Hepatocyte (in vitro differentiated cells): ENCODE measurements around the gene MYO5C. TPM values are rescaled to one million over a fixed set of nuclear protein-coding genes. Genes with fewer than 3 reads are reported as not detected.

Experiments
- DNase-seq: peaks from one replicate; pipeline ENCODE4 v3.0.0-alpha.2; 2016; ENCODE audit warnings: low spot score
- H2AFZ ChIP-seq: fragments of 200-600 bp; sonication (generic); 2 replicates; pipeline ENCODE4 v1.6.0; 2016; ENCODE audit warnings: antibody characterized with exemption, mild to moderate bottlenecking
- H3K27ac ChIP-seq: fragments of 200-600 bp; sonication (generic); 2 replicates; pipeline ENCODE4 v1.5.1; 2016; ENCODE audit warnings: mild to moderate bottlenecking
- H3K27me3 ChIP-seq: fragments of 200-600 bp; sonication (generic); 2 replicates; pipeline ENCODE4 v1.6.1; 2016
- H3K36me3 ChIP-seq: fragments of 200-600 bp; sonication (generic); replicated peaks from 2 replicates; pipeline ENCODE4 v1.5.1; 2016; ENCODE audit warnings: low read depth; ENCODE audit not compliant: insufficient read depth
- H3K4me1 ChIP-seq: fragments of 200-600 bp; sonication (generic); 2 replicates; pipeline ENCODE4 v1.5.1; 2016; ENCODE audit warnings: mild to moderate bottlenecking, moderate library complexity; ENCODE audit not compliant: insufficient read depth
- H3K4me2 ChIP-seq: fragments of 200-600 bp; sonication (generic); 2 replicates; pipeline ENCODE4 v1.6.0; 2016
- H3K4me3 ChIP-seq: fragments of 200-600 bp; sonication (generic); 2 replicates; pipeline ENCODE4 v1.5.1; 2016; ENCODE audit warnings: mild to moderate bottlenecking
- H3K79me2 ChIP-seq: fragments of 200-600 bp; sonication (generic); 2 replicates; pipeline ENCODE4 v1.6.0; 2017; ENCODE audit warnings: mild to moderate bottlenecking
- H3K9me2 ChIP-seq: fragments of 200-600 bp; sonication (generic); replicated peaks from 2 replicates; pipeline ENCODE4 v1.6.0; 2017; ENCODE audit warnings: mild to moderate bottlenecking; ENCODE audit not compliant: insufficient read depth
- H3K9me3 ChIP-seq: fragments of 200-600 bp; sonication (generic); 2 replicates; pipeline ENCODE4 v1.5.1; 2016; ENCODE audit warnings: low read depth, mild to moderate bottlenecking
- H4K20me1 ChIP-seq: fragments of 200-600 bp; sonication (generic); 2 replicates; pipeline ENCODE4 v1.6.0; 2016; ENCODE audit warnings: mild to moderate bottlenecking; ENCODE audit not compliant: insufficient read depth, poor library complexity, severe bottlenecking
- EZH2 ChIP-seq: fragments of 200-600 bp; sonication (generic); IDR thresholded peaks from 2 replicates; pipeline ENCODE4 v1.6.1; 2016; ENCODE audit warnings: antibody characterized with exemption, mild to moderate bottlenecking, borderline replicate concordance
- EZH2phosphoT487 ChIP-seq: fragments of 200-600 bp; sonication (generic); IDR thresholded peaks from one replicate; pipeline ENCODE4 v1.6.1; 2018; ENCODE audit warnings: antibody characterized with exemption, mild to moderate bottlenecking, low read depth, moderate library complexity; ENCODE audit not compliant: unreplicated experiment, severe bottlenecking
- WGBS: methylation state at CpG from one replicate; pipeline ENCODE4 v1.1.6; 2016; ENCODE audit warnings: low lambda C conversion rate; ENCODE audit errors: missing lambda C conversion rate; 5-methylcytosine and 5-hydroxymethylcytosine counted together
- polyA plus RNA-seq: library from polyadenylated mRNA; unstranded; fragments of >200 nt; fragmentation: Nextera tagmentation; extraction: Ambion mirVana; gene quantifications from 2 replicates; pipeline ENCODE4 v1.2.1, GENCODE V29; 2016
- total RNA-seq: library from RNA; depleted of rRNA; stranded (reverse); fragments of >200 nt; gene quantifications from 2 replicates; pipeline ENCODE4 v1.2.3, GENCODE V29; 2014
- TF ChIP-seq, protein P1 (sequence below): fragments of 200-600 bp; sonication (generic); IDR thresholded peaks from 2 replicates; pipeline ENCODE4 v1.5.1; 2016; ENCODE audit warnings: antibody characterized with exemption, mild to moderate bottlenecking; ENCODE audit not compliant: poor library complexity

The MYO5C gene
- total and polyA plus RNA-seq, 2 experiments from 2014 or later: 10.2 to 18.2 TPM

DNA sequence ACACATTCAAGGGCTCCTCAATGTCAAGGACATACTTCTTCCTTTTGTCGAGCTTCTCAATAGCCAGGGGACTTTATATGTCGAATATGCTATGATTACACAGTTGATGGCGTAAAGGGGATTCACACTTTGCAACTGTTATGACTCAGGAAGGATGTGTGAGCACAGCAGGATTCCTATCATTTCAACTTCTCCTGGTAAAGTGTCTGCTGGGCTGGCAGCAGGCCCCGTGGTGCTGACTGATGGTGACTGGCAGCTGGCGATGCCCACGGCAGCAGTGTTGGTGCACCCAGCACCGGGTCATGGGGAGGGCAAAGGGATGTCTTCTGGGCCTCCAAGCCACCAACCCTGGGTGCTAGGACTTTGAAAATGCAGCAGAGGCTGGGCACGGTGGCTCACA lies 59.6 kb downstream of the MYO5C start:
- Histone ChIP-seq H3K4me3 (no peak overlapping the region), H3K9me2 (no peaks in the 10 kb centered on the region), H2AFZ (no peak overlapping the region), H3K4me1 (no peaks in the 10 kb centered on the region), H3K27ac (no peak overlapping the region), H3K4me2 (no peak overlapping the region), H4K20me1 (no peaks in the 10 kb centered on the region), H3K79me2 (no peaks in the 10 kb centered on the region), H3K9me3 (no peaks in the 10 kb centered on the region), H3K27me3 (no peaks in the 10 kb centered on the region), H3K36me3 (no peaks in the 10 kb centered on the region)
- DNase-seq: no peak
- 92% methylated on average over 8 of the region's 8 CpGs for WGBS
- no peak for TF ChIP-seq EZH2

DNA sequence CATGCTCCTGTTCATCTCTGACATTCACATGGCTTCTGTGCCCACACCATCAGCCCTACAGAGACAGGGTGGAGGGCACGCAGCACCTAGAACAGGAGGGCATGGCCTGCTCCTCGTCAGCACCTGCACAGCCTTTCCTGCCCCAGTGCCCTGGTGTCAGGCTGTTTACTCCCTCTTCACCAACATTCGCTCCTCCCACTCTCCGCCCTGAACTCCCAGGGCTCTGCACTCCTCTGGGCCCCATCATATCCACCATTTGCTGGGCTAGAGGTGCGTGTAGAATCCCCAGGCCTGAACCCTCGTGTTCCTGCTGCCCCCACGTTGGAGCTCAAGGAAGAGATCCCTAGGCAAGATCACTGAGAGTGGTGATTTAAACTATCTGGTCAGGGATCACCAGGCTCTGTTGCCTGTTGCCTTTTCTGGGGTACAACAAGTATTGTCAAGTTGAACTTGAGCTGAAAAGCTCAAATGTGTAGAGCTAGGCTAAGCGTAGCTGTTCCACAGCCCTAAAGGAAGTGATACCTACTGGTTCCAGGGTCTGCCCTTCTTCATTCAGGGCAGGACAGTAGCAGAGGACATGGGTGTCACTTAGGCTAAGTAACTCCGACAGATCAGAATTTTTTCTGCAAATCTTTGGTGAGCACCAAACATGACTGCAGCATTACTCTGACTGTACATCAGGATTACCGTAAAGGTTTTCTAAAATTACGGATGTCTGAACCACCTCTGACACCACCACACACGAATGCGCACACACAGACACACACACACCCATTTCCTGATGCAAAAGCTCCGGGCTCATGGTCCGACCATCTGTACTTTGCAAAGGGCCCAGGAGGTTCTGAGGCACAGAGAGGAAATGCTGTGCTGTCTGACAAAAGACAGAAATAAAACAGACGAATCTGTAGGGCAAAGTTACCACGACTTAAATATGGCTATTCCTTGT lies 60.7 kb downstream of the MYO5C start:
- TF ChIP-seq, protein P1, sequence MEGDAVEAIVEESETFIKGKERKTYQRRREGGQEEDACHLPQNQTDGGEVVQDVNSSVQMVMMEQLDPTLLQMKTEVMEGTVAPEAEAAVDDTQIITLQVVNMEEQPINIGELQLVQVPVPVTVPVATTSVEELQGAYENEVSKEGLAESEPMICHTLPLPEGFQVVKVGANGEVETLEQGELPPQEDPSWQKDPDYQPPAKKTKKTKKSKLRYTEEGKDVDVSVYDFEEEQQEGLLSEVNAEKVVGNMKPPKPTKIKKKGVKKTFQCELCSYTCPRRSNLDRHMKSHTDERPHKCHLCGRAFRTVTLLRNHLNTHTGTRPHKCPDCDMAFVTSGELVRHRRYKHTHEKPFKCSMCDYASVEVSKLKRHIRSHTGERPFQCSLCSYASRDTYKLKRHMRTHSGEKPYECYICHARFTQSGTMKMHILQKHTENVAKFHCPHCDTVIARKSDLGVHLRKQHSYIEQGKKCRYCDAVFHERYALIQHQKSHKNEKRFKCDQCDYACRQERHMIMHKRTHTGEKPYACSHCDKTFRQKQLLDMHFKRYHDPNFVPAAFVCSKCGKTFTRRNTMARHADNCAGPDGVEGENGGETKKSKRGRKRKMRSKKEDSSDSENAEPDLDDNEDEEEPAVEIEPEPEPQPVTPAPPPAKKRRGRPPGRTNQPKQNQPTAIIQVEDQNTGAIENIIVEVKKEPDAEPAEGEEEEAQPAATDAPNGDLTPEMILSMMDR: no peak
- TF ChIP-seq EZH2 (no peak), EZH2phosphoT487 (no peak)
- Histone ChIP-seq H3K79me2 (no peaks in the 10 kb centered on the region), H3K27ac (no peak overlapping the region), H3K27me3 (no peaks in the 10 kb centered on the region), H3K9me2 (no peaks in the 10 kb centered on the region), H3K4me3 (no peak overlapping the region), H3K4me2 (no peak overlapping the region), H3K9me3 (no peaks in the 10 kb centered on the region), H3K4me1 (no peaks in the 10 kb centered on the region), H2AFZ (no peak overlapping the region), H4K20me1 (no peaks in the 10 kb centered on the region), H3K36me3 (no peaks in the 10 kb centered on the region)
- WGBS: 72% methylated on average over 17 of the region's 17 CpGs
- DNase-seq: no peak

DNA sequence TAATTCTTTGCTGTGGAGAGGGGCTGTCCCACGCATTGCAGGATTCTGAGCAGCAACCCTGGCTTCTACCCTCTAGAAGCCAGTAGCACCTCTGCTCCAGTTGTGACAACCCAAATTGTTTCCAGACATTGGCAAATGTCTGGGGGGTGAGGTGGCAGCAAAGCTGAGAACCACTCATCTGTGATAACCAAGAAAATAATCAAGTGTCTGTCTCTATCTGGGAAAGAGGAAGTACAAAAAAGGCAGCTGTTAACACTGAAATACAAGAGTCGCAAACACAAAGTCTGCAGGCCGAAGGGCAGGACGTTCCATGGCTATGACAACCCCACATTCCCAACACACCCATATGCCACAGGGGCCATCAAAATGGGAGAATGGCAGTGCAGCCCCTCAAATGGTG lies 62.2 kb downstream of the MYO5C start:
- Histone ChIP-seq H2AFZ (no peak overlapping the region), H3K4me1 (no peaks in the 10 kb centered on the region), H3K36me3 (no peaks in the 10 kb centered on the region), H3K27me3 (no peaks in the 10 kb centered on the region), H3K9me3 (no peaks in the 10 kb centered on the region), H3K79me2 (no peaks in the 10 kb centered on the region), H3K9me2 (no peaks in the 10 kb centered on the region), H3K4me2 (no peak overlapping the region), H3K4me3 (no peak overlapping the region), H4K20me1 (no peaks in the 10 kb centered on the region), H3K27ac (no peak overlapping the region)
- TF ChIP-seq EZH2 (no peak), EZH2phosphoT487 (no peak)
- TF ChIP-seq, protein P1: no peak
- WGBS: 80% methylated on average over 4 of the region's 4 CpGs
- no peak for DNase-seq

GRCh38 chr15:52232327-52232726 lies 63.3 kb downstream of the MYO5C start:
- 35% methylated on average over 1 of the region's 1 CpG for WGBS
- DNase-seq: no peak

More at GRCh38 chr15:52232327-52232726, 63.3 kb downstream of the MYO5C start:
- Histone ChIP-seq H4K20me1 (no peaks in the 10 kb centered on the region), H3K4me2 (no peak overlapping the region), H3K9me2 (no peaks in the 10 kb centered on the region), H3K9me3 (no peaks in the 10 kb centered on the region), H3K4me1 (no peaks in the 10 kb centered on the region), H3K79me2 (no peaks in the 10 kb centered on the region), H3K4me3 (no peak overlapping the region), H3K27ac (no peak overlapping the region), H3K36me3 (no peaks in the 10 kb centered on the region), H3K27me3 (no peaks in the 10 kb centered on the region), H2AFZ (no peak overlapping the region)
- TF ChIP-seq, protein P1: no peak
- TF ChIP-seq EZH2phosphoT487 (no peak), EZH2 (no peak)
